Esophagus mucosa (tissue), 1 donor: ENCODE results near the gene TUNAR. TPM values are rescaled to one million over a fixed set of nuclear protein-coding genes. Genes with fewer than 3 reads are reported as not detected.
"Not testable (repeated sequence)": the region's sequence is repeated elsewhere in the genome, so short reads cannot be mapped to it uniquely, and the experiment has no call there.

ENCODE experiments used
- ATAC-seq: fragments of 200-7000 bp; cut with Tn5 transposase; one replicate; pipeline ENCODE4 v1.9.1; 2020
- total RNA-seq: library from RNA; stranded (reverse); gene quantifications from one replicate; pipeline ENCODE4 v1.2.4, GENCODE V29; 2023
- donor health status: DM: yes; HTN: yes; CAD: no.

TUNAR gene
- total RNA-seq, 1 donor from 2014 or later = not detected

GRCh38 chr14:95920769-95921438 lies 44.3 kb downstream of the TUNAR start:
- ATAC-seq = no peak

GRCh38 chr14:95922080-95922479 lies 45.4 kb downstream of the TUNAR start:
- ATAC-seq = no peak

GRCh38 chr14:95928751-95929150 lies 52.1 kb downstream of the TUNAR start:
- no peak for ATAC-seq

- no peak for ATAC-seq
Measured at GRCh38 chr14:95931384-95931783, 54.8 kb downstream of the TUNAR start.

GRCh38 chr14:95935228-95935822 lies 58.7 kb downstream of the TUNAR start:
- ATAC-seq = no peak

- ATAC-seq = no peak
Measured at GRCh38 chr14:95936041-95936440, 59.4 kb downstream of the TUNAR start.

GRCh38 chr14:95939335-95939734 lies 62.7 kb downstream of the TUNAR start:
- ATAC-seq = no peak

- ATAC-seq = no peak
Measured at GRCh38 chr14:95941897-95942296, 65.3 kb downstream of the TUNAR start.

GRCh38 chr14:95943699-95944098 lies 67.1 kb downstream of the TUNAR start:
- ATAC-seq = no peak

GRCh38 chr14:95944462-95944861 lies 67.8 kb downstream of the TUNAR start:
- no peak for ATAC-seq

GRCh38 chr14:95946867-95947266 lies 70.2 kb downstream of the TUNAR start:
- ATAC-seq = no peak

- no peak for ATAC-seq
Measured at GRCh38 chr14:95948558-95948981, 71.9 kb downstream of the TUNAR start.

- no peak for ATAC-seq
Measured at GRCh38 chr14:95951359-95951758, 74.7 kb downstream of the TUNAR start.

GRCh38 chr14:95953111-95953724 lies 76.6 kb downstream of the TUNAR start:
- ATAC-seq = no peak

- no peak for ATAC-seq
Measured at GRCh38 chr14:95956601-95957460, 80.2 kb downstream of the TUNAR start.

GRCh38 chr14:95958105-95958504 lies 81.5 kb downstream of the TUNAR start:
- ATAC-seq = no peak

- ATAC-seq = no peak
Measured at GRCh38 chr14:95959317-95959716, 82.7 kb downstream of the TUNAR start.

GRCh38 chr14:95961481-95961880 lies 84.8 kb downstream of the TUNAR start:
- no peak for ATAC-seq

GRCh38 chr14:95964901-95965300 lies 88.3 kb downstream of the TUNAR start:
- ATAC-seq = no peak

- ATAC-seq = not testable (repeated sequence)
Measured at GRCh38 chr14:95968048-95968447, 91.4 kb downstream of the TUNAR start.
